Heart right ventricle (tissue), 16 donors: ENCODE measurements around the gene ALOX12B. TPM values are rescaled to one million over a fixed set of nuclear protein-coding genes. Genes with fewer than 3 reads are reported as not detected.
"Not testable (repeated sequence)": the region's sequence is repeated elsewhere in the genome, so short reads cannot be mapped to it uniquely, and the experiment has no call there.

ENCODE experiments used
- ATAC-seq, 8 donors: fragments of 200-7000 bp; cut with Tn5 transposase; one replicate each; pipeline ENCODE4 v1.9.1; 2020; ENCODE audit warnings: mild to moderate bottlenecking in 8 of 8, moderate library complexity in 8 of 8, moderate number of reproducible peaks in 1 of 8
- DNase-seq, 2 donors: peaks; one replicate each; pipeline ENCODE4 v3.0.0-alpha.2; 2020
- H3K27ac ChIP-seq, 10 donors: fragments of 200-600 bp; sonication (generic) in 2 of 10; one replicate each; pipeline versions ENCODE4 v1.5.0 to v1.8.0; 2020 to 2022; ENCODE audit warnings: mild to moderate bottlenecking in 3 of 10
- H3K27me3 ChIP-seq, 7 donors: fragments of 200-600 bp; one replicate each; pipeline ENCODE4 v1.8.0; 2021 to 2022; ENCODE audit warnings: mild to moderate bottlenecking in 2 of 7
- H3K36me3 ChIP-seq, 9 donors: fragments of 200-600 bp; sonication (generic) in 1 of 9; one replicate each; pipeline versions ENCODE4 v1.5.0 to v1.8.0; 2020 to 2022; ENCODE audit warnings: mild to moderate bottlenecking in 2 of 9
- H3K4me1 ChIP-seq, 9 donors: fragments of 200-600 bp; sonication (generic) in 1 of 9; one replicate each; pipeline versions ENCODE4 v1.5.0 to v1.8.0; 2020 to 2022; ENCODE audit warnings: mild to moderate bottlenecking in 4 of 9
- H3K4me3 ChIP-seq, 10 donors: fragments of 200-600 bp; sonication (generic) in 2 of 10; one replicate each; pipeline versions ENCODE4 v1.5.0 to v1.8.0; 2020 to 2022; ENCODE audit warnings: mild to moderate bottlenecking in 7 of 10, moderate library complexity in 2 of 10
- H3K9me3 ChIP-seq, 11 donors: fragments of 200-600 bp in 10 of 11; sonication (generic) in 2 of 11; one replicate each; pipeline versions ENCODE4 v1.5.0 to v1.8.0; 2013 to 2022; ENCODE audit warnings: mild to moderate bottlenecking in 2 of 11, control low read depth in 1 of 11, moderate library complexity in 1 of 11
- CTCF ChIP-seq, 9 donors: fragments of 200-600 bp; sonication (generic) in 2 of 9; IDR thresholded peaks; one replicate each; pipeline versions ENCODE4 v1.5.0 to v1.8.0; 2021 to 2022; ENCODE audit warnings: antibody characterized with exemption in 9 of 9, mild to moderate bottlenecking in 5 of 9, moderate library complexity in 1 of 9
- WGBS, 2 donors: extraction: QIAGEN DNeasy Blood & Tissue Kit; methylation state at CpG; one replicate each; pipeline ENCODE4 v1.1.7; 2013; ENCODE audit warnings: inconsistent platforms in 1 of 2; 5-methylcytosine and 5-hydroxymethylcytosine counted together
- intact Hi-C, 10 donors: fragments of 100-400 bp; cut with DNase I; formaldehyde crosslinking; loops; one replicate each; pipeline versions ENCODE4 v1.11.1 to v1.14.2; 2022
- polyA plus RNA-seq, 2 donors: library from polyadenylated mRNA; stranded (reverse); fragments of 200-250 nt; gene quantifications; one replicate each; pipeline ENCODE4 v1.2.3, GENCODE V29; 2013
- total RNA-seq, 10 donors: library from RNA; stranded (reverse); fragmentation: NEBNext Ultra II Directional in 3 of 10; extraction: Animal tissue kit (Norgen Biotek cat#: 25700) in 3 of 10; gene quantifications; one replicate each; pipeline versions ENCODE4 v1.2.1 to v1.2.4, GENCODE V29; 2021 to 2023
- donor health status: Arrhythmogenic right ventricular cardiomyopathy.
- donor health status: ischemic (EF 13 %, LVEDD 7.1; RV severe dilation, severe dysfunction).
- donor health status: healthy with polysubstance abuse.
- donor health status: DM: no; HTN: yes; CAD: no.
- donor health status: DM: no; HTN: no; CAD: no.
- donor health status: ischemic (EF 25% LVEDD 6.9; RV normal size, moderate dysfunction).
- donor health status: ischemic (EF 25% LVEDD 5.7; RV mildly dilated, moderate dysfunction).
- donor health status: healthy.
- donor health status: DM: yes; HTN: yes; CAD: no.
- donor health status: Ischemic cardiomyopathy.
- donor health status: ischemic (EF 35%, LVEDD 5.7; RV mildly dilated, moderate dysfunction).
- donor health status: nonischemic (EF 11% LVEDD 7.7; RV severe dilation, severe dysfunction).
- donor health status: DM: yes; HTN: yes; CAD: no.
- donor health status: PGD.
- donor health status: ischemic (EF 29% LVEDD 5.4; RV normal size, mild dysfunction).
- donor health status: nonischemic (EF 23%, LVEDD 6.1; RV moderate dilation, normal function).

The ALOX12B gene
- total and polyA plus RNA-seq, 12 donors, result not detected

- no peak overlapping the region for H3K27ac ChIP-seq
- no peaks in the 10 kb centered on the region for H3K36me3 ChIP-seq
- H3K4me3 ChIP-seq, result no peak overlapping the region
- no peak for ATAC-seq
- DNase-seq, result no peak
- H3K27me3 ChIP-seq, result peaks cover 10 to 61% (median 53%) of the 10 kb centered on the region in 7 donors
- TF ChIP-seq CTCF (IDR thresholded peaks at IDR 0.05), result no peak
- intact Hi-C loops, result loop anchor here in 1 of 10 donors (10.0 kb wide), 1 partner anchor 176 kb away; the partner anchor contains the start of gene RANGRF
- 81 to 85% methylated on average over 33 of the region's 33 CpGs for WGBS, 2 donors
- no peaks in the 10 kb centered on the region for H3K9me3 ChIP-seq
- peaks cover 0 to 14% (median 7%) of the 10 kb centered on the region in 9 donors for H3K4me1 ChIP-seq
These were observed 21.6 kb upstream of the ALOX12B start for GRCh38 chr17:8108972-8109660.

GRCh38 chr17:8106980-8107379, 19.5 kb upstream of the ALOX12B start:
- intact Hi-C loops, result loop anchor here in 1 of 10 donors (10.0 kb wide), 1 partner anchor 178 kb away; the partner anchor contains the start of gene RANGRF
- not testable (repeated sequence) for DNase-seq, H3K27ac ChIP-seq, H3K4me3 ChIP-seq, ATAC-seq, H3K36me3 ChIP-seq, H3K9me3 ChIP-seq
- WGBS, 2 donors, result 89 to 95% methylated on average over 4 of the region's 4 CpGs
- peaks cover 0 to 14% (median 7%) of the 10 kb centered on the region in 9 donors for H3K4me1 ChIP-seq
- peaks cover 10 to 40% (median 36%) of the 10 kb centered on the region in 7 donors for H3K27me3 ChIP-seq

GRCh38 chr17:8105957-8106398, 18.5 kb upstream of the ALOX12B start:
- Histone ChIP-seq H3K4me1 (peaks cover 0 to 14% (median 7%) of the 10 kb centered on the region in 9 donors), H3K4me3 (no peak overlapping the region), H3K27ac (no peak overlapping the region), H3K9me3 (no peaks in the 10 kb centered on the region), H3K27me3 (peaks cover 10 to 30% (median 26%) of the 10 kb centered on the region in 7 donors), H3K36me3 (no peaks in the 10 kb centered on the region)
- no peak for DNase-seq
- 68 to 69% methylated on average over 5 of the region's 5 CpGs for WGBS, 2 donors
- TF ChIP-seq CTCF (IDR thresholded peaks at IDR 0.05), result no peak
- intact Hi-C loops, result loop anchor here in 1 of 10 donors (10.0 kb wide), 1 partner anchor 179 kb away; the partner anchor contains the start of gene RANGRF
- no peak for ATAC-seq

GRCh38 chr17:8104911-8105310, 17.4 kb upstream of the ALOX12B start:
- ATAC-seq (no peak), DNase-seq (no peak)
- Histone ChIP-seq H3K36me3 (no peaks in the 10 kb centered on the region), H3K27me3 (peaks cover 4 to 20% (median 15%) of the 10 kb centered on the region in 7 donors), H3K9me3 (no peaks in the 10 kb centered on the region), H3K27ac (no peak overlapping the region), H3K4me1 (peaks cover 0 to 8% (median 3%) of the 10 kb centered on the region in 9 donors), H3K4me3 (no peak overlapping the region)
- intact Hi-C loops, result loop anchor here in 1 of 10 donors (10.0 kb wide), 1 partner anchor 180 kb away; the partner anchor contains the start of gene RANGRF
- no peak for TF ChIP-seq CTCF (IDR thresholded peaks at IDR 0.05)
- WGBS, 2 donors, result 70 to 80% methylated on average over 8 of the region's 8 CpGs
